ENCODE data around the gene GALNT1.

DNA sequence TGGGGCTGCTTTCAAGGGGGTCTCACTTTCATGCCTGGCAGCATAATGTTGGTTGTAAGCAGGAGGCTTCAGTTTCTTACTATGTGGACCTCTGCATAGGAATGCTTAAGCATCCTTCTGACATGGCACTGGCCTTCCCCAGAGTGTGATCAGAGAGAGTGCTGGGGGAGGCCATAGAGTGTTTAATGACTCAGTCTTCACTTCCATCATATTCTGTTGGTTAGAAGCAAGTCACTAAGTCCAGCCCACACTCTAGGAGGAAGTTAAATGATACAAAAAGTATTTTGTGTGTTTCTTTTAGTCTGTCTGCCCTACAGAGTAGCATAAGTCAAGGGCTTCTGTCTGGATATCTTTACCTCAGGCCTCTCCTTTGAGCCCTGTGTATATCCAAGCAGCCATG, 64.9 kb downstream of the GALNT1 start:
- TF ChIP-seq, protein P1, sequence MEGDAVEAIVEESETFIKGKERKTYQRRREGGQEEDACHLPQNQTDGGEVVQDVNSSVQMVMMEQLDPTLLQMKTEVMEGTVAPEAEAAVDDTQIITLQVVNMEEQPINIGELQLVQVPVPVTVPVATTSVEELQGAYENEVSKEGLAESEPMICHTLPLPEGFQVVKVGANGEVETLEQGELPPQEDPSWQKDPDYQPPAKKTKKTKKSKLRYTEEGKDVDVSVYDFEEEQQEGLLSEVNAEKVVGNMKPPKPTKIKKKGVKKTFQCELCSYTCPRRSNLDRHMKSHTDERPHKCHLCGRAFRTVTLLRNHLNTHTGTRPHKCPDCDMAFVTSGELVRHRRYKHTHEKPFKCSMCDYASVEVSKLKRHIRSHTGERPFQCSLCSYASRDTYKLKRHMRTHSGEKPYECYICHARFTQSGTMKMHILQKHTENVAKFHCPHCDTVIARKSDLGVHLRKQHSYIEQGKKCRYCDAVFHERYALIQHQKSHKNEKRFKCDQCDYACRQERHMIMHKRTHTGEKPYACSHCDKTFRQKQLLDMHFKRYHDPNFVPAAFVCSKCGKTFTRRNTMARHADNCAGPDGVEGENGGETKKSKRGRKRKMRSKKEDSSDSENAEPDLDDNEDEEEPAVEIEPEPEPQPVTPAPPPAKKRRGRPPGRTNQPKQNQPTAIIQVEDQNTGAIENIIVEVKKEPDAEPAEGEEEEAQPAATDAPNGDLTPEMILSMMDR (IDR thresholded peaks at IDR 0.05): no peak
- TF ChIP-seq POLR2AphosphoS5 (IDR thresholded peaks at IDR 0.05): no peak
- TF ChIP-seq POLR2A (IDR thresholded peaks at IDR 0.05): no peak
- no peak for TF ChIP-seq EP300 (IDR thresholded peaks at IDR 0.05)

Measured in stomach (tissue), 4 donors.